H1 (cell line): ENCODE measurements around the gene ATF7. TPM values are rescaled to one million over a fixed set of nuclear protein-coding genes. Genes with fewer than 3 reads are reported as not detected.
"Not testable (repeated sequence)": the region's sequence is repeated elsewhere in the genome, so short reads cannot be mapped to it uniquely, and the experiment has no call there.

Source experiments
- CTCF ChIA-PET: fragments of 300-600 bp; sonication (Branson Sonifier 250); formaldehyde crosslinking; loops from one replicate; lab custom pipeline; 2021; ENCODE audit not compliant: partially characterized antibody; lab: Charles Lee
- POLR2A ChIA-PET: fragments of 300-600 bp; sonication (Branson Sonifier 250); formaldehyde crosslinking; loops from one replicate; lab custom pipeline; 2021; ENCODE audit warnings: inconsistent platforms; ENCODE audit not compliant: partially characterized antibody; lab: Charles Lee
- DNase-seq, 2 experiments: peaks; one replicate each; pipeline versions ENCODE4 v3.0.0 to v3.0.0-alpha.2; 2010 to 2022; ENCODE audit warnings: low spot score in 2 of 2, low read depth in 1 of 2, mixed read lengths in 1 of 2
- FAIRE-seq: peaks from 2 replicates; lab custom pipeline; 2011; peaks lifted over from hg19 to GRCh38; lab: Jason Lieb, UNC
- H2AFZ ChIP-seq: 2 replicates; pipeline ENCODE4 v1.8.1; 2012; ENCODE audit warnings: low read length, inconsistent platforms
- H2AK5ac ChIP-seq: 2 replicates; pipeline ENCODE4 v1.6.1; 2013; ENCODE audit warnings: low read depth, low read length
- H2BK120ac ChIP-seq: replicated peaks from 2 replicates; pipeline ENCODE3; 2013; ENCODE audit warnings: low read depth, low read length, inconsistent platforms
- H2BK12ac ChIP-seq: 2 replicates; pipeline ENCODE4 v1.6.1; 2013; ENCODE audit warnings: low read depth, low read length
- H2BK15ac ChIP-seq: 2 replicates; pipeline ENCODE4 v1.6.1; 2013; ENCODE audit warnings: low read length
- H2BK20ac ChIP-seq: 2 replicates; pipeline ENCODE4 v1.6.1; 2013; ENCODE audit warnings: low read length
- H2BK5ac ChIP-seq: 2 replicates; pipeline ENCODE4 v1.6.1; 2013; ENCODE audit warnings: low read depth, low read length
- H3K14ac ChIP-seq: 2 replicates; pipeline ENCODE4 v1.6.1; 2013; ENCODE audit warnings: inconsistent platforms; ENCODE audit not compliant: insufficient read length
- H3K18ac ChIP-seq: 2 replicates; pipeline ENCODE4 v1.6.1; 2013; ENCODE audit warnings: low read length; ENCODE audit errors: extremely low read depth
- H3K23ac ChIP-seq: 2 replicates; pipeline ENCODE4 v1.6.1; 2013; ENCODE audit warnings: inconsistent platforms; ENCODE audit not compliant: insufficient read length
- H3K23me2 ChIP-seq: 2 replicates; pipeline ENCODE4 v1.6.1; 2013; ENCODE audit warnings: low read depth, low read length
- H3K27ac ChIP-seq: 2 replicates; pipeline ENCODE4 v1.6.1; 2011; ENCODE audit warnings: low read depth, low read length, inconsistent platforms
- H3K27me3 ChIP-seq, 4 experiments: replicated peaks in 1 of 4; 1 replicate in 1 of 4; 2 replicates in 3 of 4; pipeline versions ENCODE4 v1.6.1 to v1.8.1; 2011 to 2013; ENCODE audit warnings: low read length in 3 of 4, mild to moderate bottlenecking in 3 of 4, inconsistent platforms in 2 of 4, mixed read lengths in 2 of 4, moderate library complexity in 1 of 4; ENCODE audit not compliant: control insufficient read depth in 3 of 4, insufficient read depth in 3 of 4; ENCODE audit errors: extremely low read depth in 1 of 4
- H3K36me3 ChIP-seq, 4 experiments: 2 replicates each; pipeline versions ENCODE4 v1.6.1 to v1.8.1; 2011 to 2013; ENCODE audit warnings: mild to moderate bottlenecking in 4 of 4, low read length in 3 of 4, moderate library complexity in 2 of 4, control low read depth in 1 of 4, inconsistent platforms in 1 of 4; ENCODE audit not compliant: insufficient read depth in 4 of 4, control insufficient read depth in 2 of 4
- H3K4ac ChIP-seq: replicated peaks from 2 replicates; pipeline ENCODE3; 2013; ENCODE audit warnings: low read length, low read depth, mixed read lengths, inconsistent platforms; ENCODE audit not compliant: insufficient read length
- H3K4me1 ChIP-seq, 4 experiments: replicated peaks in 1 of 4; 1 replicate in 1 of 4; 2 replicates in 3 of 4; pipeline versions ENCODE4 v1.6.1 to v1.8.1; 2011 to 2013; ENCODE audit warnings: low read length in 3 of 4, inconsistent platforms in 2 of 4, mixed read lengths in 1 of 4; ENCODE audit not compliant: insufficient read depth in 4 of 4, control insufficient read depth in 3 of 4
- H3K4me2 ChIP-seq, 2 experiments: 2 replicates each; pipeline versions ENCODE4 v1.6.1 to v1.8.1; 2011 to 2013; ENCODE audit warnings: low read depth in 2 of 2, low read length in 2 of 2, control low read depth in 1 of 2, inconsistent platforms in 1 of 2, mild to moderate bottlenecking in 1 of 2; ENCODE audit not compliant: insufficient read depth in 1 of 2
- H3K4me3 ChIP-seq, 4 experiments: fragments of 200-600, 300-600 bp in 1 of 4; sonication (generic), shearing (Covaris generic), sonication (Bioruptor Twin) in 1 of 4; 2 replicates each; pipeline versions ENCODE4 v1.5.1 to v1.8.1; 2011 to 2016; ENCODE audit warnings: low read length in 4 of 4, low read depth in 3 of 4, control low read depth in 2 of 4, inconsistent platforms in 2 of 4, mild to moderate bottlenecking in 2 of 4, mixed read lengths in 1 of 4, moderate library complexity in 1 of 4; ENCODE audit not compliant: insufficient read depth in 2 of 4; ENCODE audit errors: extremely low read depth in 1 of 4
- H3K56ac ChIP-seq: replicated peaks from 2 replicates; pipeline ENCODE3; 2013; ENCODE audit warnings: low read depth, mild to moderate bottlenecking, mixed read lengths, low read length, inconsistent platforms; ENCODE audit not compliant: insufficient read length
- H3K79me1 ChIP-seq: 2 replicates; pipeline ENCODE4 v1.6.1; 2013; ENCODE audit warnings: low read depth, low read length, control low read depth
- H3K79me2 ChIP-seq, 2 experiments: 2 replicates each; pipeline versions ENCODE4 v1.6.1 to v1.8.1; 2012 to 2013; ENCODE audit warnings: low read length in 2 of 2, mild to moderate bottlenecking in 2 of 2, inconsistent platforms in 1 of 2; ENCODE audit not compliant: insufficient read depth in 2 of 2, control insufficient read depth in 1 of 2
- H3K9ac ChIP-seq, 4 experiments: replicated peaks in 1 of 4; 1 replicate in 1 of 4; 2 replicates in 3 of 4; pipeline versions ENCODE4 v1.6.1 to v1.8.1; 2011 to 2013; ENCODE audit warnings: low read depth in 3 of 4, low read length in 3 of 4, control low read depth in 2 of 4, mild to moderate bottlenecking in 2 of 4, moderate library complexity in 2 of 4, inconsistent platforms in 1 of 4; ENCODE audit errors: extremely low read depth in 1 of 4
- H3K9me3 ChIP-seq, 2 experiments: 2 replicates each; pipeline versions ENCODE4 v1.6.1 to v1.8.1; 2012 to 2013; ENCODE audit warnings: mild to moderate bottlenecking in 2 of 2, moderate library complexity in 2 of 2, control low read depth in 1 of 2, inconsistent platforms in 1 of 2, low read depth in 1 of 2, low read length in 1 of 2, mixed read lengths in 1 of 2; ENCODE audit not compliant: insufficient read depth in 2 of 2
- H4K20me1 ChIP-seq, 2 experiments: replicated peaks in 1 of 2; 2 replicates each; pipeline versions ENCODE3 to v1.8.1; 2011 to 2013; ENCODE audit warnings: inconsistent platforms in 2 of 2, low read length in 2 of 2, mild to moderate bottlenecking in 1 of 2; ENCODE audit not compliant: insufficient read depth in 2 of 2, control insufficient read depth in 1 of 2
- H4K5ac ChIP-seq: 2 replicates; pipeline ENCODE4 v1.6.1; 2013; ENCODE audit warnings: low read length, low read depth, mixed read lengths, inconsistent platforms; ENCODE audit not compliant: insufficient read length
- H4K8ac ChIP-seq: 2 replicates; pipeline ENCODE4 v1.8.0; 2013; ENCODE audit warnings: mild to moderate bottlenecking, moderate library complexity, low read length, inconsistent platforms; ENCODE audit not compliant: insufficient read depth; ENCODE audit errors: extremely low read depth
- H4K91ac ChIP-seq: replicated peaks from 2 replicates; pipeline ENCODE3; 2013; ENCODE audit warnings: low read length, mixed read lengths, inconsistent platforms; ENCODE audit not compliant: insufficient read length
- FOSL1 ChIP-seq: IDR thresholded peaks from 2 replicates; pipeline ENCODE4 v1.6.1; 2011; ENCODE audit warnings: mild to moderate bottlenecking, low read depth, low read length, moderate library complexity; ENCODE audit not compliant: insufficient read depth
- HDAC6 ChIP-seq: IDR thresholded peaks from one replicate; pipeline ENCODE4 v1.7.1; 2012; ENCODE audit warnings: low read depth, mild to moderate bottlenecking, inconsistent platforms, low read length, moderate library complexity
- JUND ChIP-seq: IDR thresholded peaks from 2 replicates; pipeline ENCODE4 v1.6.1; 2011; ENCODE audit warnings: mild to moderate bottlenecking, improper control_type of control experiment, low read length
- POLR2AphosphoS5 ChIP-seq: IDR thresholded peaks from 2 replicates; pipeline ENCODE4 v1.6.1; 2011; ENCODE audit warnings: low read depth, low read length
- whole genome bisulfite sequencing, 2 experiments: shearing (Covaris generic) in 1 of 2; methylation state at CpG; one replicate each; pipeline versions ENCODE4 v1.1.6 to v1.1.7; 2013 to 2015; ENCODE audit warnings: low lambda C conversion rate in 2 of 2, mixed read lengths in 2 of 2, inconsistent platforms in 1 of 2, low coverage in 1 of 2, missing lambda C conversion rate in 1 of 2; ENCODE audit not compliant: insufficient replicate concordance in 2 of 2, insufficient coverage in 1 of 2, insufficient read length in 1 of 2; ENCODE audit errors: extremely low coverage in 1 of 2, missing lambda C conversion rate in 1 of 2; 5-methylcytosine and 5-hydroxymethylcytosine counted together
- polyA plus RNA-seq, 7 experiments: library from polyadenylated mRNA; depleted of rRNA in 3 of 7; stranded (reverse) in 5 of 7; unstranded in 2 of 7; fragments of >200 nt in 5 of 7; fragments of 200-250 nt in 2 of 7; gene quantifications; 1 replicate in 5 of 7; 2 replicates in 1 of 7; 4 replicates in 1 of 7; pipeline versions ENCODE4 v1.2.1 to v1.2.3, GENCODE V29; 2011 to 2013; ENCODE audit warnings: missing spikeins in 2 of 7, mixed read lengths in 2 of 7
- total RNA-seq: library from RNA; stranded (reverse); fragmentation: NEBNext Ultra II Directional; extraction: Animal tissue kit (Norgen Biotek cat#: 25700); gene quantifications from 2 replicates; pipeline ENCODE4 v1.2.1, GENCODE V29; 2021
- TF ChIP-seq, protein P1 (sequence below): IDR thresholded peaks from 2 replicates; pipeline ENCODE4 v1.6.1; 2012; ENCODE audit warnings: inconsistent platforms

The ATF7 gene
- total and polyA plus RNA-seq, 2 of the 8 experiments (the other 6 are each of a cell fraction or from before 2014, with no cell fraction given): 10.1 to 16.6 TPM

DNA sequence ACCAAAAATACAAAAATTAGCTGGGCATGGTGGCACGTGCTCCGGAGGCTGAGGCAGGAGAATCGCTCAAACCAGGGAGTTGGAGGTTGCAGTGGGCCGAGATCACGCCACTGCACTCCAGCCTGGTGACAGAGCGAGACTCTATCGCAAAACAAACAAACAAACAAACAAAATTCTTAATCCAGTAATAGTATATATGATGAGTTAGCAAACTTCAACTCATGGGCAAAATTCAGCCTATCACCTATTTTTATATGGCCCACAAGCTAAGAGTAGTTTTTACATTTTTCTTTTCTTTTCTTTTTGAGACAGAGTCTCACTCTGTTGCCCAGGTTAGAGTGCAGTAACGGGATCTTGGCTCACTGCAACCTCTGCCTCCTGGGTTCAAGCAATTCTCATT lies 14.9 kb downstream of the ATF7 start (continued):
- TF ChIP-seq JUND (no peak), HDAC6 (no peak), POLR2AphosphoS5 (no peak), FOSL1 (no peak)
- TF ChIP-seq, protein P1, sequence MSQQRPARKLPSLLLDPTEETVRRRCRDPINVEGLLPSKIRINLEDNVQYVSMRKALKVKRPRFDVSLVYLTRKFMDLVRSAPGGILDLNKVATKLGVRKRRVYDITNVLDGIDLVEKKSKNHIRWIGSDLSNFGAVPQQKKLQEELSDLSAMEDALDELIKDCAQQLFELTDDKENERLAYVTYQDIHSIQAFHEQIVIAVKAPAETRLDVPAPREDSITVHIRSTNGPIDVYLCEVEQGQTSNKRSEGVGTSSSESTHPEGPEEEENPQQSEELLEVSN: no peak

DNA sequence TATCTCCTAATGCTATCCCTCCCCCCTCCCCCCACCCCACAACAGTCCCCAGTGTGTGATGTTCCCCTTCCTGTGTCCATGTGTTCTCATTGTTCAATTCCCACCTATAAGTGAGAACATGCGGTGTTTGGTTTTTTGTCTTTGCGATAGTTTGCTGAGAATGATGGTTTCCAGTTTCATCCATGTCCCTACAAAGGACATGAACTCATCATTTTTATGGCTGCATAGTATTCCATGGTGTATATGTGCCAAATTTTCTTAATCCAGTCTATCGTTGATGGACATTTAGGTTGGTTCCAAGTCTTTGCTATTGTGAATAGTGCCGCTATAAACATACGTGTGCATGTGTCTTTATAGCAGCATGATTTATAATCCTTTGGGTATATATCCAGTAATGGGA lies 19.5 kb downstream of the ATF7 start:
- H4K5ac ChIP-seq, H3K27ac ChIP-seq, POLR2A ChIA-PET, H3K23ac ChIP-seq, H3K56ac ChIP-seq, H2AK5ac ChIP-seq, H3K9me3 ChIP-seq, H3K27me3 ChIP-seq, H2AFZ ChIP-seq, H3K14ac ChIP-seq, H3K23me2 ChIP-seq, H3K9ac ChIP-seq, H2BK20ac ChIP-seq, H3K79me1 ChIP-seq, H3K4me1 ChIP-seq, H3K4me2 ChIP-seq, H4K20me1 ChIP-seq, H3K4ac ChIP-seq, H2BK15ac ChIP-seq, DNase-seq, H3K36me3 ChIP-seq, H3K18ac ChIP-seq, H2BK12ac ChIP-seq, H4K91ac ChIP-seq, H3K79me2 ChIP-seq, H3K4me3 ChIP-seq, FAIRE-seq, H4K8ac ChIP-seq, CTCF ChIA-PET, H2BK120ac ChIP-seq, H2BK5ac ChIP-seq: not testable (repeated sequence)
- WGBS, 2 experiments: 92% methylated on average over 3 of the region's 5 CpGs; no CpG with 5 or more reads in 1 of the 2 experiments
